Measurements from ENCODE around the gene HRNR.
"Not testable (repeated sequence)": the region's sequence is repeated elsewhere in the genome, so short reads cannot be mapped to it uniquely, and the experiment has no call there.

The HRNR gene

DNA sequence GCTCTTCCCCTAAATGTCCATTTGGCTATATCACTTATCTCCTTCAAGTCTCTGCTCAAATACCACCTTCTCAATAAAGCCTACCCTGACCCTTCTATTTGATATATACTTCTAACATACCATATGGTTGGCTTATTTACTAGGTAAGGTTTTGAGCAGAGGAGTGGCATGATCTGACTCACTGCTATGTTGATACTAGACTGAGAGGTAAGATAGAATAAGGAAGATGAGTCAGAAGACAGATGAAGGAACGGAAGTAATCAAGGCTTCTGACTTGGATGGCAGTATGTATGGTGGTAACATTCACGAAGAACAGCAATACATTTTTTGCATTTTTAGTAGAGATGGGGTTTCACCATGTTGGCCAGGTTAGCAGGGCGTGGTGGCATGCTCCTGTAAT lies 4.8 kb upstream of the HRNR start:
- DNase-seq (ENCODE audit: low spot score) = no peak
- in situ Hi-C loops (cut with MboI; ENCODE audit: low sequenced_read_pairs, unreplicated experiment) = no loop called here
- TF ChIP-seq, protein P1, sequence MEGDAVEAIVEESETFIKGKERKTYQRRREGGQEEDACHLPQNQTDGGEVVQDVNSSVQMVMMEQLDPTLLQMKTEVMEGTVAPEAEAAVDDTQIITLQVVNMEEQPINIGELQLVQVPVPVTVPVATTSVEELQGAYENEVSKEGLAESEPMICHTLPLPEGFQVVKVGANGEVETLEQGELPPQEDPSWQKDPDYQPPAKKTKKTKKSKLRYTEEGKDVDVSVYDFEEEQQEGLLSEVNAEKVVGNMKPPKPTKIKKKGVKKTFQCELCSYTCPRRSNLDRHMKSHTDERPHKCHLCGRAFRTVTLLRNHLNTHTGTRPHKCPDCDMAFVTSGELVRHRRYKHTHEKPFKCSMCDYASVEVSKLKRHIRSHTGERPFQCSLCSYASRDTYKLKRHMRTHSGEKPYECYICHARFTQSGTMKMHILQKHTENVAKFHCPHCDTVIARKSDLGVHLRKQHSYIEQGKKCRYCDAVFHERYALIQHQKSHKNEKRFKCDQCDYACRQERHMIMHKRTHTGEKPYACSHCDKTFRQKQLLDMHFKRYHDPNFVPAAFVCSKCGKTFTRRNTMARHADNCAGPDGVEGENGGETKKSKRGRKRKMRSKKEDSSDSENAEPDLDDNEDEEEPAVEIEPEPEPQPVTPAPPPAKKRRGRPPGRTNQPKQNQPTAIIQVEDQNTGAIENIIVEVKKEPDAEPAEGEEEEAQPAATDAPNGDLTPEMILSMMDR (IDR thresholded peaks at IDR 0.05; ENCODE audit: borderline replicate concordance, control extremely low read depth, extremely low read depth, insufficient read depth, missing control alignments) = no peak

DNA sequence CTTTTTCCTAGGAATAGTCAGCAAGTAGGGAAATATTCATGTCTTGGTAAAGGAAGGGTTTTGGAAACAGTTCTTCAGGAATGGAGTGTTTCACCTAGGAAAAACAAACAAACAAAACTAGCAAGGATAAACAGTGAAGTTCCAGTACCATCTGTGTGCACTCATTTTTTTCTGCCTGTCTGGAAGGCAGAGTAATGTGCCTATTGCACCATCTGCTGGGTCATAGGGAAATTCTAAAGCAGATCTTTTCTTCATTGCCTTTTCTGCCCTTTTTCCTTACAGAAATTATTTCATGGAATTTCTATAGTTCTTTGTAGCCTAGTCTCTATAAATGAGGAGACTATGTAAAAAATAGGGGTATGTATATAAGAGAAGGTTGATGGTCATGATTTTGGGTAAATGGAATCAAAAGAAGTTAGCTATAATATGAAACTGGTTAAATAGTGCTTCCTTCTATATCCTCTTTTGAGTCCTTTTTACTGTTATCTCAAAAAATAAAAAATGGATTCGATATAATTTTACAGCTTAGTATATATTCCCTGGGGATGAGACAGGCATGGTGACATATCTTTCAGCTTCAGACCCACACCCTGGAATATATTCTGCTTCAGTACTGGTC lies 3.4 kb upstream of the HRNR start:
- TF ChIP-seq, protein P1 (IDR thresholded peaks at IDR 0.05; ENCODE audit: borderline replicate concordance, control extremely low read depth, extremely low read depth, insufficient read depth, missing control alignments) = no peak
- no peak for DNase-seq (ENCODE audit: low spot score)
- in situ Hi-C loops (cut with MboI; ENCODE audit: low sequenced_read_pairs, unreplicated experiment) = no loop called here

DNA sequence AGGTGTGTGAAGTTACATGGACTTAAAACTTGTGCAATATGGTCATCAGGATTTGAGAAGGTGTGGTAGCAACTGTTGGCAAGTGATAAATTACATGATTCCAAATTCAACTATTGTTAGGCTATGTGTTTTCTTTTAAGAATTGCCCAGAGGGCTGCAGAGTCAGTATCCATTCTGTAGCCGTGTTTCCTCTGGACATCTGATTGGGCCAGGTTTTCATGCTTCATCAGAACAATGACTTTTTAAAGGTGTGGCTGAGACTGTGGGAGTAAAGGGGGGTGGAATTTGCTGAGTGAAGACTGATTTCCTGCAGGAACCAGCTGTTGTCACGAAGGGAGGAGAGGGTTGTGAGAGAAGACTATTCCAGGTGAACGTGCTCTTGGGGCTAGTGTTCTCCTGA lies 1.7 kb upstream of the HRNR start:
- in situ Hi-C loops (cut with MboI; ENCODE audit: low sequenced_read_pairs, unreplicated experiment) = no loop called here

DNA sequence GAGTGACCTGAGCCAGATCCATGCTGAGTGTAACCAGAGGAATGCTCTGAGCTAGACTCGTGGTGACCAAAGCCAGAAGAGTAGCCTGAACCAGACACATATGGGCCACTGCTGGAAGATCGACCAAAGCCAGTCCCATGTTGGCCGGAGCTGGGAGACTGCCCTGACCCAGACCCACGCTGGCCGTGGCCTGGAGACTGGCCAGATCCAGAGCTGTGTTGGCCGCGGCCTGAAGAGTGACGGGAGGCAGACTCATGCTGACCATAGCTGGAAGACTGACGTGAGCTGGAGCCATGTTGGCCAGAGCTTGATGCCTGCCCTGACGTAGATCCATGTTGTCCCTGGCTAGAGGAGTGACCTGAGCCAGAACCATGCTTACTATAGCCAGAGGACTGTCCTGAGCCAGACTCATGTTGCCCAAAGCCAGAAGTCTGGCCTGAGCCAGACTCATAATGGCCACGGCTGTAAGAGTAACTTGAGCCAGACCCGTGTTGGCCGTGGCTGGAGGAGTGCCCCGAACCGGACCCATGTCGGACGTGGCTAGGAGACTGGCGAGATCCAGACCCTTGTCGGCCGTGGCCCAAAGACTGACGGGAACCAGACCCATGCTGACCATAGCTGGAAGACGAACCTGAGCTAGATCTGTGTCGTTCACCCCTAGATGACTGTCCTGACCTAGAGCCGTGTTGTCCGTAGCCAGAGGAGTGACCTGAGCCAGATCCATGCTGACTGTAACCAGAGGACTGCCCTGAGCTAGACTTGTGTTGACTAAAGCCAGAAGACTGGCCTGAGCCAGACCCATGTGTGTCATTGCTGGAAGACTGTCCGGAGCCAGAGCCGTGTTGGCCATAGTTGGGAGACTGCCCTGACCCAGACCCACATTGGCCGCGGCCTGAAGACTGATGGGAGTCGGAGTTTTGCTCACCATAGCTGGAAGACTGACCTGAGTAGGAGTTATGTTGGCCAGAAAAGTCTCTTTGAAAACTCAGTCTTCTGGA lies 3.5 kb downstream of the HRNR start:
- in situ Hi-C loops (cut with MboI; ENCODE audit: low sequenced_read_pairs, unreplicated experiment) = no loop called here
- TF ChIP-seq, protein P1 (IDR thresholded peaks at IDR 0.05; ENCODE audit: borderline replicate concordance, control extremely low read depth, extremely low read depth, insufficient read depth, missing control alignments) = no peak
- DNase-seq (ENCODE audit: low spot score) = no peak

More for the DNA sequence above, 1.7 kb upstream of the HRNR start:
- DNase-seq (ENCODE audit: low spot score) = no peak
- TF ChIP-seq, protein P1 (IDR thresholded peaks at IDR 0.05; ENCODE audit: borderline replicate concordance, control extremely low read depth, extremely low read depth, insufficient read depth, missing control alignments) = no peak

DNA sequence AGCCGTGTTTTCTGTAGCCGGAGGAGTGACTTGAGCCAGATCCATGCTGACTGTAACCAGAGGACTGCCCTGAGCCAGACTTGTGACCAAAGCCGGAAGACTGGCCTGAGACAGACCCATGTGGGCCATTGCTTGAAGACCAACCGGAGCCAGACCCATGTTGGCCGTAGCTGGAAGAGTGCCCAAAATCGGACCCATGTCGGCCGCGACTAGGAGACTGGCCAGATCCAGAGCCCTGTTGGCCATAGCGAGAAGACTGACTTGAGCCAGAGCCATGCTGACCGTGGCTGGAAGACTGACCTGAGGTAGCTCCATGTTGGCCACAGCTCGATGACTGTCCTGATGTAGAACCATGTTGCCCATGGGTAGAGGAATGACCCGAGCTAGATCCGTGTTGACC lies 4.6 kb downstream of the HRNR start:
- in situ Hi-C loops (cut with MboI; ENCODE audit: low sequenced_read_pairs, unreplicated experiment); DNase-seq (ENCODE audit: low spot score): not testable (repeated sequence)

DNA sequence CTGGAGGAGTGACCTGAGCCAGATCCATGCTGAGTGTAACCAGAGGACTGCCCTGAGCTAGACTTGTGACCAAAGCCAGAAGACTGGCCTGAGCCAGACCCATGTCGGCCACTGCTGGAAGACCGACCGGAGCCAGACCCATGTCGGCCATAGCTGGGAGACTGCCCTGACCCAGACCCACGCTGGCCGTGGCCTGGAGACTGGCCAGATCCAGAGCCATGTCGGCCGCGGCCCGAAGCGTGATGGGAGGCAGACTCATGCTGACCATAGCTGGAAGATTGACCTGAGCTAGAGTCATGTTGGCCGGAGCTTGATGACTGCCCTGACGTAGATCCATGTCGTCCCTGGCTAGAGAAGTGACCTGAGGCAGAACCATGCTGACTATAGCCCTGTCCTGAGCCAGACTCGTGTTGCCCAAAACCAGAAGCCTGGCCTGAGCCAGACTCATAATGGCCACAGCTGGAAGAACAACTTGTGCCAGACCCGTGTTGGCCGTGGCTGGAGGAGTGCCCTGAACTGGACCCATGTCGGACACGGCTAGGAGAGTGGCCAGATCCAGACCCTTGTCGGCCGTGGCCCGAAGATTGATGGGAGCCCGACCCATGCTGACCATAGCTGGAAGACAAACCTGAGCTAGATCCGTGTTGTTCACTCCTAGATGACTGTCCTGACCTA lies 5.1 kb downstream of the HRNR start:
- DNase-seq (ENCODE audit: low spot score) = no peak
- TF ChIP-seq, protein P1 (IDR thresholded peaks at IDR 0.05; ENCODE audit: borderline replicate concordance, control extremely low read depth, extremely low read depth, insufficient read depth, missing control alignments) = no peak
- in situ Hi-C loops (cut with MboI; ENCODE audit: low sequenced_read_pairs, unreplicated experiment) = no loop called here

DNA sequence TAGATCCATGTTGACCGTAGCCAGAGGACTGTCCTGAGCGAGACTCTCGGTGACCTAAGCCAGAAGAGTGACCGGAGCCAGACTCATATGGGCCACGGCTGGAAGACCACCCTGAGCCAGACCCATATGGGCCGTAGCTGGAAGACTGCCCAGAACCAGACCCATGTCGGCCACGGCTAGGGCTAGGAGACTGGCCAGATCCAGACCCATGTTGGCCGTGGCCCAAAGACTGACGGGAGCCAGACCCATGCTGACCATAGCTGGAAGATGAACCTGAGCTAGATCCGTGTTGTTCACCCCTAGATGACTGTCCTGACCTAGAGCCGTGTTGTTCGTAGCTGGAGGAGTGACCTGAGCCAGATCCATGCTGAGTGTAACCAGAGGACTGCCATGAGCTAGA lies 8.4 kb downstream of the HRNR start:
- in situ Hi-C loops (cut with MboI; ENCODE audit: low sequenced_read_pairs, unreplicated experiment); DNase-seq (ENCODE audit: low spot score): not testable (repeated sequence)

DNA sequence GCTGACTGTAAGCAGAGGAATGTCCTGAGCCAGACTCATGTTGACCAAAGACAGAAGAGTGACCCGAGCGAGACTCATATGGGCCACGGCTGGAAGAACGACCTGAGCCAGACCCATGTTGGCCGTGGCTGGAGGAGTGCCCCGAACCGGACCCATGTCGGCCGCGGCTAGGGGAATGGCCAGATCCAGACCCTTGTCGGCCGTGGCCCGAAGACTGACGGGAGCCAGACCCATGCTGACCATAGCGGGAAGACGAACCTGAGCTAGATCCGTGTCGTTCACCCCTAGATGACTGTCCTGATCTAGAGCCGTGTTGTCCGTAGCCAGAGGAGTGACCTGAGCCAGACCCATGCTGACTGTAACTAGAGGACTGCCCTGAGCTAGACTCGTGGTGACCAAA lies 9.1 kb downstream of the HRNR start:
- in situ Hi-C loops (cut with MboI; ENCODE audit: low sequenced_read_pairs, unreplicated experiment); DNase-seq (ENCODE audit: low spot score): not testable (repeated sequence)

Measured in GM13976 (cell line).